ENCODE measurements around the gene PRTFDC1. TPM values are rescaled to one million over a fixed set of nuclear protein-coding genes. Genes with fewer than 3 reads are reported as not detected.

Gene PRTFDC1
- total RNA-seq, 1 experiment from 2014 or later: not detected

GRCh38 chr10:24991298-24991697 lies 38.9 kb upstream of the PRTFDC1 start:
- H3K9ac ChIP-seq (ENCODE audit: low read length): no peak overlapping the region
- H3K4me2 ChIP-seq (ENCODE audit: low read length): no peak overlapping the region
- no peaks in the 10 kb centered on the region for H3K27me3 ChIP-seq (ENCODE audit: insufficient read depth, low read length)
- H4K20me1 ChIP-seq (ENCODE audit: insufficient read depth): no peaks in the 10 kb centered on the region
- ATAC-seq: no peak
- no peak overlapping the region for H3K27ac ChIP-seq (ENCODE audit: low read depth, low read length)
- H2AFZ ChIP-seq (ENCODE audit: low read depth, low read length, poor library complexity, severe bottlenecking): no peak overlapping the region
- TF ChIP-seq SP1 (IDR thresholded peaks at IDR 0.05; ENCODE audit: low read depth) (no peak), ATF3 (IDR thresholded peaks at IDR 0.05) (no peak), POLR2A (IDR thresholded peaks at IDR 0.05; ENCODE audit: borderline replicate concordance, extremely low read depth, insufficient read depth, insufficient read length) (no peak), YY1 (IDR thresholded peaks at IDR 0.05; ENCODE audit: extremely low read depth, insufficient replicate concordance, low read depth, low read length) (no peak), RAD21 (IDR thresholded peaks at IDR 0.05; ENCODE audit: low read depth) (no peak), ELF1 (IDR thresholded peaks at IDR 0.05; ENCODE audit: borderline replicate concordance, low read depth) (no peak), SRF (IDR thresholded peaks at IDR 0.05; ENCODE audit: low read depth) (no peak), SIN3A (IDR thresholded peaks at IDR 0.05; ENCODE audit: low read depth) (no peak), TCF7L2 (IDR thresholded peaks at IDR 0.05; ENCODE audit: borderline replicate concordance, extremely low read depth, insufficient read depth, insufficient read length) (no peak), POLR2AphosphoS5 (IDR thresholded peaks at IDR 0.05; ENCODE audit: low read depth, low read length) (no peak)
- no TSS peak for BruUV-seq (replicated peaks)
- ChIA-PET CTCF (interaction anchor here (2.1 kb wide), 1 partner anchor 349 kb away, joined by 11 read pairs; no protein-coding TSS in a partner anchor), RAD21 (ENCODE audit: low non-redundant PET in 1 of 2, low total read pairs in 2 of 2, uncharacterized antibody in 2 of 2, unreplicated experiment in 2 of 2) (no interaction called here), POLR2A (no interaction called here)
- intact Hi-C loops (cut with micrococcal nuclease): no loop called here
- H3K9me2 ChIP-seq (ENCODE audit: insufficient read depth): no peaks in the 10 kb centered on the region
- H3K4me1 ChIP-seq (ENCODE audit: control insufficient read depth in 1 of 2, insufficient read depth in 2 of 2, low read length in 2 of 2): no peaks in the 10 kb centered on the region
- H3K4me3 ChIP-seq (replicated peaks in 1 of 2; ENCODE audit: low read depth in 1 of 2, low read length in 2 of 2): no peak overlapping the region
- no peak for DNase-seq (ENCODE audit: low read depth, low spot score)
- no peaks in the 10 kb centered on the region for H3K79me2 ChIP-seq (ENCODE audit: insufficient read depth, low read length)
- no peaks in the 10 kb centered on the region for H3K9me3 ChIP-seq (ENCODE audit: control insufficient read depth in 1 of 2, insufficient read depth in 1 of 2, low read depth in 1 of 2, low read length in 2 of 2)
- no peaks in the 10 kb centered on the region for H3K36me3 ChIP-seq (ENCODE audit: control insufficient read depth in 1 of 2, insufficient read depth in 2 of 2, low read length in 2 of 2)

DNA sequence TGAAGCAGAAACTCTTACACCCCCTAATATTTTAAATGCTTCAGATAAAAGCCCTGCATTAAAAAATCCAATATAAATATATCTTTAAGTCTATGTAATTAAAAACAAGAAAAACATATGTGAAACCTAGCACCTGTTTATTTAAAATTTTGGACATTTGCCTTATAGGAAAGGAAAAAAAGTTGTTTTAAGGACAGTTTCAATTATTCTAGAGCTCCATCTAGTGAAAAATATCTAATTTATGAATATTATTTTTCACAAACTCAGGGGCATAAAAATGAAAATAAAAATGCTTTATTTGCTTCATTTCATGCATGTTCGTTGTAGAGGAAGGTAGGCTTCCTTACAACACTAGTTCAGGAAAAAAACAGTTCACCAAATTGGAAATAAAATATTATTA lies 37.5 kb upstream of the PRTFDC1 start:
- intact Hi-C loops (cut with micrococcal nuclease): loop anchor here (1.0 kb wide), 1 partner anchor 347 kb away; no protein-coding TSS in a partner anchor
- Histone ChIP-seq H4K20me1 (ENCODE audit: insufficient read depth) (no peaks in the 10 kb centered on the region), H3K4me1 (ENCODE audit: control insufficient read depth in 1 of 2, insufficient read depth in 2 of 2, low read length in 2 of 2) (no peaks in the 10 kb centered on the region), H3K27ac (ENCODE audit: low read depth, low read length) (no peak overlapping the region), H3K27me3 (ENCODE audit: insufficient read depth, low read length) (no peaks in the 10 kb centered on the region), H3K9me3 (ENCODE audit: control insufficient read depth in 1 of 2, insufficient read depth in 1 of 2, low read depth in 1 of 2, low read length in 2 of 2) (no peaks in the 10 kb centered on the region), H2AFZ (ENCODE audit: low read depth, low read length, poor library complexity, severe bottlenecking) (peak overlapping the region; percentile 46), H3K36me3 (ENCODE audit: control insufficient read depth in 1 of 2, insufficient read depth in 2 of 2, low read length in 2 of 2) (no peaks in the 10 kb centered on the region), H3K79me2 (ENCODE audit: insufficient read depth, low read length) (no peaks in the 10 kb centered on the region), H3K9me2 (ENCODE audit: insufficient read depth) (no peaks in the 10 kb centered on the region), H3K9ac (ENCODE audit: low read length) (no peak overlapping the region), H3K4me3 (replicated peaks in 1 of 2; ENCODE audit: low read depth in 1 of 2, low read length in 2 of 2) (no peak overlapping the region), H3K4me2 (ENCODE audit: low read length) (no peak overlapping the region)
- TF ChIP-seq RAD21 (IDR thresholded peaks at IDR 0.05; ENCODE audit: low read depth): peak; percentile 70
- TF ChIP-seq CTCF (IDR thresholded peaks at IDR 0.05 in 2 of 3, conservative IDR thresholded peaks at IDR 0.05 in 1 of 3; ENCODE audit: borderline replicate concordance in 1 of 3, insufficient read depth in 1 of 3, low read depth in 2 of 3, low read length in 2 of 3): peak in 2 of 3 experiments; percentile 32 to 60; a peak in 2 of 6 replicates
- TF ChIP-seq EZH2 (IDR thresholded peaks at IDR 0.05): no peak
- TF ChIP-seq ZFX (IDR thresholded peaks at IDR 0.05): no peak
- TF ChIP-seq SRF (IDR thresholded peaks at IDR 0.05; ENCODE audit: low read depth): no peak
- TF ChIP-seq REST (IDR thresholded peaks at IDR 0.05; ENCODE audit: low read depth): no peak
- TF ChIP-seq TCF7L2 (IDR thresholded peaks at IDR 0.05; ENCODE audit: borderline replicate concordance, extremely low read depth, insufficient read depth, insufficient read length): no peak
- ATAC-seq: no peak
- ChIA-PET RAD21 (ENCODE audit: low non-redundant PET in 1 of 2, low total read pairs in 2 of 2, uncharacterized antibody in 2 of 2, unreplicated experiment in 2 of 2) (no interaction called here), CTCF (interaction anchor here (0.8 to 2.1 kb wide), 5 partner anchors 15 to 372 kb away, joined by 3 to 11 read pairs (median 5); no protein-coding TSS in a partner anchor), POLR2A (no interaction called here)
- BruUV-seq (replicated peaks): no TSS peak
- DNase-seq (ENCODE audit: low read depth, low spot score): no peak

Measured in HCT116 (cell line).